Keratinocyte (primary cell): Measurements from ENCODE around the gene MFSD11.

Experiments
- EZH2 ChIP-seq: IDR thresholded peaks from one replicate; pipeline ENCODE4 v1.6.1; 2012; ENCODE audit warnings: inconsistent platforms, mild to moderate bottlenecking, low read length, moderate library complexity
- TF ChIP-seq, protein P1 (sequence below), 3 experiments: IDR thresholded peaks in 1 of 3; conservative IDR thresholded peaks in 1 of 3; optimal IDR thresholded peaks in 1 of 3; 2 replicates in 2 of 3; 3 replicates in 1 of 3; pipeline versions ENCODE3 to v1.5.1; 2011; ENCODE audit warnings: low read length in 3 of 3, mild to moderate bottlenecking in 3 of 3, moderate library complexity in 2 of 3, control low read depth in 1 of 3, inconsistent platforms in 1 of 3; ENCODE audit not compliant: insufficient read depth in 2 of 3; ENCODE audit errors: extremely low read depth in 1 of 3

GRCh38 chr17:76714822-76715495 is 23.0 kb upstream of the MFSD11 start:
- TF ChIP-seq, protein P1, sequence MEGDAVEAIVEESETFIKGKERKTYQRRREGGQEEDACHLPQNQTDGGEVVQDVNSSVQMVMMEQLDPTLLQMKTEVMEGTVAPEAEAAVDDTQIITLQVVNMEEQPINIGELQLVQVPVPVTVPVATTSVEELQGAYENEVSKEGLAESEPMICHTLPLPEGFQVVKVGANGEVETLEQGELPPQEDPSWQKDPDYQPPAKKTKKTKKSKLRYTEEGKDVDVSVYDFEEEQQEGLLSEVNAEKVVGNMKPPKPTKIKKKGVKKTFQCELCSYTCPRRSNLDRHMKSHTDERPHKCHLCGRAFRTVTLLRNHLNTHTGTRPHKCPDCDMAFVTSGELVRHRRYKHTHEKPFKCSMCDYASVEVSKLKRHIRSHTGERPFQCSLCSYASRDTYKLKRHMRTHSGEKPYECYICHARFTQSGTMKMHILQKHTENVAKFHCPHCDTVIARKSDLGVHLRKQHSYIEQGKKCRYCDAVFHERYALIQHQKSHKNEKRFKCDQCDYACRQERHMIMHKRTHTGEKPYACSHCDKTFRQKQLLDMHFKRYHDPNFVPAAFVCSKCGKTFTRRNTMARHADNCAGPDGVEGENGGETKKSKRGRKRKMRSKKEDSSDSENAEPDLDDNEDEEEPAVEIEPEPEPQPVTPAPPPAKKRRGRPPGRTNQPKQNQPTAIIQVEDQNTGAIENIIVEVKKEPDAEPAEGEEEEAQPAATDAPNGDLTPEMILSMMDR (optimal IDR thresholded peaks at IDR 0.05 in 1 of 3, IDR thresholded peaks at IDR 0.05 in 1 of 3, conservative IDR thresholded peaks at IDR 0.05 in 1 of 3; ENCODE audit: extremely low read depth in 1 of 3, insufficient read depth in 2 of 3, low read length in 3 of 3) = peak; percentile 62 to 83 (median 62)
- no peak for TF ChIP-seq EZH2
